ENCODE measurements around the gene CNTN5. TPM values are rescaled to one million over a fixed set of nuclear protein-coding genes. Genes with fewer than 3 reads are reported as not detected.

The CNTN5 gene
- polyA plus RNA-seq, 1 donor from 2014 or later: 1.1 TPM

DNA sequence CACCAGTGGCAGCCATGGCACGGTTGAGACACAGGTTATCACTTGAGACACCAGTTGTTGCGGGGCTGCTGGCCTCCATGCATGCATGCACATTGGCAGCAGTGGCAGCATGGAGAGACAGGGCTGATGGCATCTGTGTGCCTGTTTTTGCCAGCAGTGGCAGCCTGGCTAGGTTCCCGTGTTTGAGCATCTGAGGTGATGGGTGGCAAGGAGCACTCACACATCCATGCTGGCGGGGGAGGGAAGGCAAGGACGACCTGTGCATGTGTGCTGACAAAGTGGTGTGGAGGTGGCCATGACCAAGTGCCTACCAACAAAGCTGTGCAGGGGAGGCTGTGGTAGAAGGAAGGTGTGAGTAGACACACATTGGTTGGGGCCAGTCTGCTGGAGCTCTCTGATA lies 133.5 kb downstream of the CNTN5 start:
- Histone ChIP-seq H3K36me3 (ENCODE audit: insufficient read depth, low read length) (no peaks in the 10 kb centered on the region), H3K9ac (ENCODE audit: low read length) (no peak overlapping the region), H2AFZ (ENCODE audit: low read depth, low read length) (no peak overlapping the region), H3K79me2 (replicated peaks; ENCODE audit: insufficient read depth, low read length) (no peaks in the 10 kb centered on the region), H4K20me1 (ENCODE audit: insufficient read depth) (no peaks in the 10 kb centered on the region), H3K9me2 (ENCODE audit: insufficient read depth, low read length) (no peaks in the 10 kb centered on the region), H3K4me3 (ENCODE audit: low read length) (no peak overlapping the region), H3K4me2 (ENCODE audit: low read length) (no peak overlapping the region), H3K27me3 (ENCODE audit: insufficient read depth, low read depth, low read length) (no peaks in the 10 kb centered on the region), H3K9me3 (ENCODE audit: low read length) (no peaks in the 10 kb centered on the region), H3F3A (ENCODE audit: insufficient read depth, low read length, poor library complexity, severe bottlenecking) (no peaks in the 10 kb centered on the region), H3K27ac (ENCODE audit: low read length) (no peak overlapping the region)
- no peak for TF ChIP-seq TAF1 (IDR thresholded peaks at IDR 0.05; ENCODE audit: low read depth)
- TF ChIP-seq SMC3 (conservative IDR thresholded peaks at IDR 0.05; ENCODE audit: poor library complexity): no peak
- TF ChIP-seq EZH2 (IDR thresholded peaks at IDR 0.05; ENCODE audit: borderline replicate concordance, insufficient read depth, low read length, poor library complexity, severe bottlenecking): no peak
- TF ChIP-seq, protein P1, sequence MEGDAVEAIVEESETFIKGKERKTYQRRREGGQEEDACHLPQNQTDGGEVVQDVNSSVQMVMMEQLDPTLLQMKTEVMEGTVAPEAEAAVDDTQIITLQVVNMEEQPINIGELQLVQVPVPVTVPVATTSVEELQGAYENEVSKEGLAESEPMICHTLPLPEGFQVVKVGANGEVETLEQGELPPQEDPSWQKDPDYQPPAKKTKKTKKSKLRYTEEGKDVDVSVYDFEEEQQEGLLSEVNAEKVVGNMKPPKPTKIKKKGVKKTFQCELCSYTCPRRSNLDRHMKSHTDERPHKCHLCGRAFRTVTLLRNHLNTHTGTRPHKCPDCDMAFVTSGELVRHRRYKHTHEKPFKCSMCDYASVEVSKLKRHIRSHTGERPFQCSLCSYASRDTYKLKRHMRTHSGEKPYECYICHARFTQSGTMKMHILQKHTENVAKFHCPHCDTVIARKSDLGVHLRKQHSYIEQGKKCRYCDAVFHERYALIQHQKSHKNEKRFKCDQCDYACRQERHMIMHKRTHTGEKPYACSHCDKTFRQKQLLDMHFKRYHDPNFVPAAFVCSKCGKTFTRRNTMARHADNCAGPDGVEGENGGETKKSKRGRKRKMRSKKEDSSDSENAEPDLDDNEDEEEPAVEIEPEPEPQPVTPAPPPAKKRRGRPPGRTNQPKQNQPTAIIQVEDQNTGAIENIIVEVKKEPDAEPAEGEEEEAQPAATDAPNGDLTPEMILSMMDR (IDR thresholded peaks at IDR 0.05; ENCODE audit: poor library complexity, severe bottlenecking): no peak
- TF ChIP-seq EP300 (conservative IDR thresholded peaks at IDR 0.05; ENCODE audit: poor library complexity, severe bottlenecking): no peak
- TF ChIP-seq MXI1 (conservative IDR thresholded peaks at IDR 0.05; ENCODE audit: poor library complexity, severe bottlenecking): no peak
- TF ChIP-seq, protein P2, sequence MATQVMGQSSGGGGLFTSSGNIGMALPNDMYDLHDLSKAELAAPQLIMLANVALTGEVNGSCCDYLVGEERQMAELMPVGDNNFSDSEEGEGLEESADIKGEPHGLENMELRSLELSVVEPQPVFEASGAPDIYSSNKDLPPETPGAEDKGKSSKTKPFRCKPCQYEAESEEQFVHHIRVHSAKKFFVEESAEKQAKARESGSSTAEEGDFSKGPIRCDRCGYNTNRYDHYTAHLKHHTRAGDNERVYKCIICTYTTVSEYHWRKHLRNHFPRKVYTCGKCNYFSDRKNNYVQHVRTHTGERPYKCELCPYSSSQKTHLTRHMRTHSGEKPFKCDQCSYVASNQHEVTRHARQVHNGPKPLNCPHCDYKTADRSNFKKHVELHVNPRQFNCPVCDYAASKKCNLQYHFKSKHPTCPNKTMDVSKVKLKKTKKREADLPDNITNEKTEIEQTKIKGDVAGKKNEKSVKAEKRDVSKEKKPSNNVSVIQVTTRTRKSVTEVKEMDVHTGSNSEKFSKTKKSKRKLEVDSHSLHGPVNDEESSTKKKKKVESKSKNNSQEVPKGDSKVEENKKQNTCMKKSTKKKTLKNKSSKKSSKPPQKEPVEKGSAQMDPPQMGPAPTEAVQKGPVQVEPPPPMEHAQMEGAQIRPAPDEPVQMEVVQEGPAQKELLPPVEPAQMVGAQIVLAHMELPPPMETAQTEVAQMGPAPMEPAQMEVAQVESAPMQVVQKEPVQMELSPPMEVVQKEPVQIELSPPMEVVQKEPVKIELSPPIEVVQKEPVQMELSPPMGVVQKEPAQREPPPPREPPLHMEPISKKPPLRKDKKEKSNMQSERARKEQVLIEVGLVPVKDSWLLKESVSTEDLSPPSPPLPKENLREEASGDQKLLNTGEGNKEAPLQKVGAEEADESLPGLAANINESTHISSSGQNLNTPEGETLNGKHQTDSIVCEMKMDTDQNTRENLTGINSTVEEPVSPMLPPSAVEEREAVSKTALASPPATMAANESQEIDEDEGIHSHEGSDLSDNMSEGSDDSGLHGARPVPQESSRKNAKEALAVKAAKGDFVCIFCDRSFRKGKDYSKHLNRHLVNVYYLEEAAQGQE (IDR thresholded peaks at IDR 0.05; ENCODE audit: borderline replicate concordance): no peak
- no peak for TF ChIP-seq RAD21 (conservative IDR thresholded peaks at IDR 0.05)
- TF ChIP-seq POLR2AphosphoS5 (IDR thresholded peaks at IDR 0.05): no peak

DNA sequence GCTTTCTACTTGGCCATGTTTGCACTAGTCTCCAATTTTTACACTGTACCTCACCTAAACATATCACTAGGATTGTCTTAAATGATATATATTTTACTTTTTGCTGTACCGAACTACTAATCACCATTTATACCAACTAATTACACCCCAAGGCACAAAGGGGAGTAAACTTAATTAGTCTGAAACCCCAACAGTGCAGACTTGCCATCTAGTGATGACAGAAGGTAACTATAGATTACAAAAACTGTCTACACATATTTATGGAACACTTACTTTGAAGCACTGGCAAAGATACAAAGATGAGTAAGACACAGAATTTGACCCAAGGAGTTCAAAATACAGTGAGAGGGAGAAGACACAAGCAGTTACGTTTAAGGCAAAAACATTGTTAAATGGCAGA lies 139.7 kb downstream of the CNTN5 start:
- H2AFZ ChIP-seq (ENCODE audit: low read depth, low read length): no peak overlapping the region
- no peaks in the 10 kb centered on the region for H3K27me3 ChIP-seq (ENCODE audit: insufficient read depth, low read depth, low read length)
- H4K20me1 ChIP-seq (ENCODE audit: insufficient read depth): no peaks in the 10 kb centered on the region
- no peak overlapping the region for H3K27ac ChIP-seq (ENCODE audit: low read length)
- H3F3A ChIP-seq (ENCODE audit: insufficient read depth, low read length, poor library complexity, severe bottlenecking): no peaks in the 10 kb centered on the region
- H3K4me3 ChIP-seq (ENCODE audit: low read length): no peak overlapping the region
- H3K9ac ChIP-seq (ENCODE audit: low read length): no peak overlapping the region
- no peaks in the 10 kb centered on the region for H3K79me2 ChIP-seq (replicated peaks; ENCODE audit: insufficient read depth, low read length)
- no peak overlapping the region for H3K4me2 ChIP-seq (ENCODE audit: low read length)
- H3K9me3 ChIP-seq (ENCODE audit: low read length): no peaks in the 10 kb centered on the region
- TF ChIP-seq EZH2 (IDR thresholded peaks at IDR 0.05; ENCODE audit: borderline replicate concordance, insufficient read depth, low read length, poor library complexity, severe bottlenecking): no peak
- TF ChIP-seq RAD21 (conservative IDR thresholded peaks at IDR 0.05): no peak
- TF ChIP-seq, protein P2 (IDR thresholded peaks at IDR 0.05; ENCODE audit: borderline replicate concordance): no peak
- no peak for TF ChIP-seq SMC3 (conservative IDR thresholded peaks at IDR 0.05; ENCODE audit: poor library complexity)
- TF ChIP-seq, protein P1 (IDR thresholded peaks at IDR 0.05; ENCODE audit: poor library complexity, severe bottlenecking): no peak
- no peak for TF ChIP-seq TAF1 (IDR thresholded peaks at IDR 0.05; ENCODE audit: low read depth)
- no peak for TF ChIP-seq MXI1 (conservative IDR thresholded peaks at IDR 0.05; ENCODE audit: poor library complexity, severe bottlenecking)
- TF ChIP-seq POLR2AphosphoS5 (IDR thresholded peaks at IDR 0.05): no peak
- no peak for TF ChIP-seq EP300 (conservative IDR thresholded peaks at IDR 0.05; ENCODE audit: poor library complexity, severe bottlenecking)
- H3K9me2 ChIP-seq (ENCODE audit: insufficient read depth, low read length): no peaks in the 10 kb centered on the region
- no peaks in the 10 kb centered on the region for H3K36me3 ChIP-seq (ENCODE audit: insufficient read depth, low read length)
